GM23338 (cell line): ENCODE data around the gene ADORA2A. TPM values are rescaled to one million over a fixed set of nuclear protein-coding genes. Genes with fewer than 3 reads are reported as not detected.

Experiments used
- ATAC-seq: fragments of 200-7000 bp; cut with Tn5 transposase; 3 replicates; pipeline ENCODE4 v1.9.1; 2020
- DNase-seq: peaks from one replicate; pipeline ENCODE4 v3.0.0-alpha.2; 2015; ENCODE audit warnings: low spot score
- H2AFZ ChIP-seq: fragments of 200-600 bp; sonication (generic); 2 replicates; pipeline ENCODE4 v1.8.0; 2016; ENCODE audit warnings: antibody characterized with exemption, mild to moderate bottlenecking, moderate library complexity
- H3F3A ChIP-seq: fragments of 200-600 bp; sonication (generic); replicated peaks from 2 replicates; pipeline ENCODE4 v1.8.0; 2017; ENCODE audit warnings: antibody characterized with exemption, mixed run types, low read depth
- H3K27ac ChIP-seq: fragments of 200-600 bp; sonication (generic); 2 replicates; pipeline ENCODE4 v1.6.1; 2016; ENCODE audit warnings: low read depth
- H3K27me3 ChIP-seq: fragments of 200-600 bp; sonication (generic); 2 replicates; pipeline ENCODE4 v1.8.0; 2016; ENCODE audit warnings: mild to moderate bottlenecking, mixed run types, moderate library complexity; ENCODE audit not compliant: insufficient read depth
- H3K36me3 ChIP-seq: fragments of 200-600 bp; sonication (generic); 2 replicates; pipeline ENCODE4 v1.8.0; 2016; ENCODE audit warnings: mild to moderate bottlenecking; ENCODE audit not compliant: insufficient read depth
- H3K4me1 ChIP-seq: fragments of 200-600 bp; sonication (generic); 2 replicates; pipeline ENCODE4 v1.8.0; 2016; ENCODE audit warnings: mild to moderate bottlenecking, moderate library complexity; ENCODE audit not compliant: insufficient read depth
- H3K4me2 ChIP-seq: fragments of 200-600 bp; sonication (generic); 2 replicates; pipeline ENCODE4 v1.7.1; 2017; ENCODE audit warnings: mixed run types
- H3K4me3 ChIP-seq: fragments of 200-600 bp; sonication (generic); 2 replicates; pipeline ENCODE4 v1.6.1; 2016; ENCODE audit warnings: mixed run types
- H3K79me2 ChIP-seq: fragments of 200-600 bp; sonication (generic); replicated peaks from 2 replicates; pipeline ENCODE4 v1.8.0; 2017; ENCODE audit warnings: mild to moderate bottlenecking; ENCODE audit not compliant: insufficient read depth
- H3K9me2 ChIP-seq: fragments of 200-600 bp; sonication (generic); 2 replicates; pipeline ENCODE4 v1.8.0; 2017; ENCODE audit not compliant: insufficient read depth
- H4K20me1 ChIP-seq: fragments of 200-600 bp; sonication (generic); replicated peaks from 2 replicates; pipeline ENCODE4 v1.8.0; 2017; ENCODE audit warnings: mild to moderate bottlenecking; ENCODE audit not compliant: insufficient read depth
- H3K27ac Mint-ChIP-seq: 2 replicates; pipeline ENCODE4 v1.8.0; 2020; ENCODE audit warnings: inconsistent platforms, mild to moderate bottlenecking, moderate library complexity, mixed read lengths
- H3K27me3 Mint-ChIP-seq: 3 replicates; pipeline ENCODE4 v1.8.0; 2022; ENCODE audit warnings: low read depth, mild to moderate bottlenecking, moderate library complexity, mixed read lengths, inconsistent platforms; ENCODE audit not compliant: insufficient read depth, poor library complexity
- H3K36me3 Mint-ChIP-seq: 3 replicates; pipeline ENCODE4 v1.8.0; 2021; ENCODE audit warnings: low read depth, mild to moderate bottlenecking, inconsistent platforms, moderate library complexity, mixed read lengths
- H3K4me1 Mint-ChIP-seq: 3 replicates; pipeline ENCODE4 v1.8.0; 2020; ENCODE audit warnings: mild to moderate bottlenecking, inconsistent platforms, mixed read lengths
- H3K4me3 Mint-ChIP-seq: 3 replicates; pipeline ENCODE4 v1.8.0; 2021; ENCODE audit warnings: moderate library complexity, mild to moderate bottlenecking, inconsistent platforms, mixed read lengths
- H3K9me3 Mint-ChIP-seq: 3 replicates; pipeline ENCODE4 v1.8.0; 2020; ENCODE audit warnings: moderate library complexity, mild to moderate bottlenecking, inconsistent platforms, mixed read lengths
- CREB1 ChIP-seq: fragments of 250-450 bp; sonication (Bioruptor Pico); IDR thresholded peaks from 2 replicates; pipeline ENCODE4 v1.5.0; 2020; ENCODE audit warnings: low read depth, mild to moderate bottlenecking, moderate library complexity
- EZH2 ChIP-seq: fragments of 200-600 bp; sonication (generic); IDR thresholded peaks from one replicate; pipeline ENCODE4 v1.8.0; 2017; ENCODE audit warnings: antibody characterized with exemption, mild to moderate bottlenecking, low read depth; ENCODE audit not compliant: unreplicated experiment
- EZH2phosphoT487 ChIP-seq: fragments of 200-600 bp; sonication (generic); IDR thresholded peaks from one replicate; pipeline ENCODE4 v1.8.1; 2018; ENCODE audit warnings: antibody characterized with exemption; ENCODE audit not compliant: unreplicated experiment
- JUNB ChIP-seq: IDR thresholded peaks from one replicate; pipeline ENCODE4 v1.6.1; 2016; ENCODE audit warnings: antibody characterized with exemption; ENCODE audit not compliant: unreplicated experiment
- NANOG ChIP-seq: IDR thresholded peaks from 2 replicates; pipeline ENCODE4 v1.6.1; 2016; ENCODE audit warnings: antibody characterized with exemption, borderline replicate concordance
- POLR2AphosphoS5 ChIP-seq: IDR thresholded peaks from 2 replicates; pipeline ENCODE4 v1.6.1; 2016; ENCODE audit warnings: antibody characterized with exemption, low read depth
- STAT1 ChIP-seq: IDR thresholded peaks from one replicate; pipeline ENCODE4 v1.6.1; 2016; ENCODE audit warnings: antibody characterized with exemption; ENCODE audit not compliant: unreplicated experiment
- ZNF114 ChIP-seq: fragments of 250-450 bp; sonication (Bioruptor Pico); IDR thresholded peaks from 2 replicates; pipeline ENCODE4 v1.5.0; 2020; ENCODE audit warnings: mild to moderate bottlenecking, moderate library complexity
- ZNF331 ChIP-seq: fragments of 250-450 bp; sonication (Bioruptor Pico); IDR thresholded peaks from 2 replicates; pipeline ENCODE4 v1.5.0; 2020; ENCODE audit warnings: low read depth, mild to moderate bottlenecking, moderate library complexity
- polyA plus RNA-seq: library from polyadenylated mRNA; unstranded; fragments of >200 nt; fragmentation: Nextera tagmentation; extraction: Ambion mirVana; gene quantifications from 2 replicates; pipeline ENCODE4 v1.2.1, GENCODE V29; 2016
- total RNA-seq: library from RNA; depleted of rRNA; stranded (reverse); fragments of >200 nt; shearing (Covaris generic); gene quantifications from 2 replicates; pipeline ENCODE4 v1.2.3, GENCODE V29; 2014
- TF ChIP-seq, protein P1 (sequence below): IDR thresholded peaks from one replicate; pipeline ENCODE4 v1.6.1; 2018; ENCODE audit warnings: antibody characterized with exemption; ENCODE audit not compliant: unreplicated experiment
- TF ChIP-seq, protein P2 (sequence below): fragments of 250-450 bp; sonication (Bioruptor Pico); IDR thresholded peaks from 2 replicates; pipeline ENCODE4 v1.5.0; 2020; ENCODE audit warnings: mild to moderate bottlenecking, moderate library complexity
- TF ChIP-seq, protein P3 (sequence below), 2 experiments: fragments of 200-600 bp in 1 of 2; sonication (generic) in 1 of 2; conservative IDR thresholded peaks; 2 replicates each; pipeline versions ENCODE4 v1.5.1 to v1.6.1; 2016 to 2017; ENCODE audit warnings: antibody characterized with exemption in 2 of 2, low read depth in 2 of 2, mild to moderate bottlenecking in 2 of 2, moderate library complexity in 1 of 2
- TF ChIP-seq, protein P4 (sequence below): IDR thresholded peaks from 2 replicates; pipeline ENCODE4 v1.6.1; 2016; ENCODE audit warnings: antibody characterized with exemption

Gene ADORA2A
- total and polyA plus RNA-seq, 2 experiments from 2014 or later = 4.1 to 13.5 TPM

DNA sequence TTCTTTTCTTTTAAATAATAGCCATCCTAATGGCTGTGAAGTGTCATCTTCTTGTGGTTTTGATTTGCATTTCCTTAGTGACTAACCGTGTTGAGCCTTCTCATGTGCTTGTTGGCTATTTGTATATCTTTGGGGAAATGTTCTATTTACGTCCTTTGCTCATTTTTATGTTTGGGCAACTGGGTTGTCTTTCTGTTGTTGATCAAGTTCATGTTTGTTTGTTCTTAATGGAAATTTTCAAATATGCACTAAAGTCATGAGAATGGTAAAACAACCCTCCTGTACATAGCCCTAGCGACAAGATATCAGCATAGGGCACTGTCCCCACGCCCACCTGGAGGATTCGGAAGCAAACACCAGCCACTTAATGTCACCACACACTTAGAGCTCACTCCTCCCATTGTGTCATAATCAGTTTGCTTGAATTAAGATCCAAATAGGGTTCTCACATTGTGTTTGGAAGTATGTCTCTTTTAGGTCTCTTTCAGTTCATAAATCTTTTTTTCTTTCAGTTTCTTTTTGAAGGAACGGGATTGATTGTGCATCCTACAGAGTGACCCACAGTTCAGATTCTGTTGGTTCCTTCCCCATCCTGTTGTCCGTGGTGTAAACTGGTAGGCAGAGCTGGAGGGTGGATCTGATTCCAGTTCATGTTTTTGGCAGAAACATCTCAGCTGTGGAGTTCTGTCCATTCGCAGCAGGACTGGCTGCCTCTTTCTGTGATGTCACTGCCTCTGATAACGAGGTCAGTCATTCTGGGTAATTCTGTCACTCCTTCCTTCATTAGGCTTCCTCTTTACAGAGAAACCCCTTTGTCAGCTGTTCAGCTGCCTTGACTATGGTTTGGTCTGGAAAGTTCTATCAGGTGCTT, 26.4 kb upstream of the ADORA2A start:
- no peaks in the 10 kb centered on the region for H3K9me3 Mint-ChIP-seq
- Histone ChIP-seq H3K9me2 (no peaks in the 10 kb centered on the region), H3F3A (no peaks in the 10 kb centered on the region), H3K27ac (no peak overlapping the region), H3K79me2 (no peaks in the 10 kb centered on the region; the same call in 1 of the 2 replicates), H3K4me3 (no peak overlapping the region), H3K27me3 (no peaks in the 10 kb centered on the region), H2AFZ (no peak overlapping the region), H4K20me1 (peaks cover 6% of the 10 kb centered on the region), H3K4me1 (no peaks in the 10 kb centered on the region), H3K4me2 (no peak overlapping the region), H3K36me3 (no peaks in the 10 kb centered on the region)
- peaks cover 4% of the 10 kb centered on the region; the same call in 2 of the 3 replicates for H3K4me1 Mint-ChIP-seq
- peaks cover 35% of the 10 kb centered on the region for H3K36me3 Mint-ChIP-seq
- H3K4me3 Mint-ChIP-seq = no peak overlapping the region
- peaks cover 14% of the 10 kb centered on the region for H3K27me3 Mint-ChIP-seq
- TF ChIP-seq JUNB (no peak), EZH2 (no peak), EZH2phosphoT487 (no peak), POLR2AphosphoS5 (no peak), NANOG (no peak), ZNF114 (CRISPR knock-in tag) (no peak), ZNF331 (no peak), STAT1 (no peak), CREB1 (CRISPR knock-in tag) (no peak)
- TF ChIP-seq, protein P1, sequence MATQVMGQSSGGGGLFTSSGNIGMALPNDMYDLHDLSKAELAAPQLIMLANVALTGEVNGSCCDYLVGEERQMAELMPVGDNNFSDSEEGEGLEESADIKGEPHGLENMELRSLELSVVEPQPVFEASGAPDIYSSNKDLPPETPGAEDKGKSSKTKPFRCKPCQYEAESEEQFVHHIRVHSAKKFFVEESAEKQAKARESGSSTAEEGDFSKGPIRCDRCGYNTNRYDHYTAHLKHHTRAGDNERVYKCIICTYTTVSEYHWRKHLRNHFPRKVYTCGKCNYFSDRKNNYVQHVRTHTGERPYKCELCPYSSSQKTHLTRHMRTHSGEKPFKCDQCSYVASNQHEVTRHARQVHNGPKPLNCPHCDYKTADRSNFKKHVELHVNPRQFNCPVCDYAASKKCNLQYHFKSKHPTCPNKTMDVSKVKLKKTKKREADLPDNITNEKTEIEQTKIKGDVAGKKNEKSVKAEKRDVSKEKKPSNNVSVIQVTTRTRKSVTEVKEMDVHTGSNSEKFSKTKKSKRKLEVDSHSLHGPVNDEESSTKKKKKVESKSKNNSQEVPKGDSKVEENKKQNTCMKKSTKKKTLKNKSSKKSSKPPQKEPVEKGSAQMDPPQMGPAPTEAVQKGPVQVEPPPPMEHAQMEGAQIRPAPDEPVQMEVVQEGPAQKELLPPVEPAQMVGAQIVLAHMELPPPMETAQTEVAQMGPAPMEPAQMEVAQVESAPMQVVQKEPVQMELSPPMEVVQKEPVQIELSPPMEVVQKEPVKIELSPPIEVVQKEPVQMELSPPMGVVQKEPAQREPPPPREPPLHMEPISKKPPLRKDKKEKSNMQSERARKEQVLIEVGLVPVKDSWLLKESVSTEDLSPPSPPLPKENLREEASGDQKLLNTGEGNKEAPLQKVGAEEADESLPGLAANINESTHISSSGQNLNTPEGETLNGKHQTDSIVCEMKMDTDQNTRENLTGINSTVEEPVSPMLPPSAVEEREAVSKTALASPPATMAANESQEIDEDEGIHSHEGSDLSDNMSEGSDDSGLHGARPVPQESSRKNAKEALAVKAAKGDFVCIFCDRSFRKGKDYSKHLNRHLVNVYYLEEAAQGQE = no peak
- TF ChIP-seq, protein P2, sequence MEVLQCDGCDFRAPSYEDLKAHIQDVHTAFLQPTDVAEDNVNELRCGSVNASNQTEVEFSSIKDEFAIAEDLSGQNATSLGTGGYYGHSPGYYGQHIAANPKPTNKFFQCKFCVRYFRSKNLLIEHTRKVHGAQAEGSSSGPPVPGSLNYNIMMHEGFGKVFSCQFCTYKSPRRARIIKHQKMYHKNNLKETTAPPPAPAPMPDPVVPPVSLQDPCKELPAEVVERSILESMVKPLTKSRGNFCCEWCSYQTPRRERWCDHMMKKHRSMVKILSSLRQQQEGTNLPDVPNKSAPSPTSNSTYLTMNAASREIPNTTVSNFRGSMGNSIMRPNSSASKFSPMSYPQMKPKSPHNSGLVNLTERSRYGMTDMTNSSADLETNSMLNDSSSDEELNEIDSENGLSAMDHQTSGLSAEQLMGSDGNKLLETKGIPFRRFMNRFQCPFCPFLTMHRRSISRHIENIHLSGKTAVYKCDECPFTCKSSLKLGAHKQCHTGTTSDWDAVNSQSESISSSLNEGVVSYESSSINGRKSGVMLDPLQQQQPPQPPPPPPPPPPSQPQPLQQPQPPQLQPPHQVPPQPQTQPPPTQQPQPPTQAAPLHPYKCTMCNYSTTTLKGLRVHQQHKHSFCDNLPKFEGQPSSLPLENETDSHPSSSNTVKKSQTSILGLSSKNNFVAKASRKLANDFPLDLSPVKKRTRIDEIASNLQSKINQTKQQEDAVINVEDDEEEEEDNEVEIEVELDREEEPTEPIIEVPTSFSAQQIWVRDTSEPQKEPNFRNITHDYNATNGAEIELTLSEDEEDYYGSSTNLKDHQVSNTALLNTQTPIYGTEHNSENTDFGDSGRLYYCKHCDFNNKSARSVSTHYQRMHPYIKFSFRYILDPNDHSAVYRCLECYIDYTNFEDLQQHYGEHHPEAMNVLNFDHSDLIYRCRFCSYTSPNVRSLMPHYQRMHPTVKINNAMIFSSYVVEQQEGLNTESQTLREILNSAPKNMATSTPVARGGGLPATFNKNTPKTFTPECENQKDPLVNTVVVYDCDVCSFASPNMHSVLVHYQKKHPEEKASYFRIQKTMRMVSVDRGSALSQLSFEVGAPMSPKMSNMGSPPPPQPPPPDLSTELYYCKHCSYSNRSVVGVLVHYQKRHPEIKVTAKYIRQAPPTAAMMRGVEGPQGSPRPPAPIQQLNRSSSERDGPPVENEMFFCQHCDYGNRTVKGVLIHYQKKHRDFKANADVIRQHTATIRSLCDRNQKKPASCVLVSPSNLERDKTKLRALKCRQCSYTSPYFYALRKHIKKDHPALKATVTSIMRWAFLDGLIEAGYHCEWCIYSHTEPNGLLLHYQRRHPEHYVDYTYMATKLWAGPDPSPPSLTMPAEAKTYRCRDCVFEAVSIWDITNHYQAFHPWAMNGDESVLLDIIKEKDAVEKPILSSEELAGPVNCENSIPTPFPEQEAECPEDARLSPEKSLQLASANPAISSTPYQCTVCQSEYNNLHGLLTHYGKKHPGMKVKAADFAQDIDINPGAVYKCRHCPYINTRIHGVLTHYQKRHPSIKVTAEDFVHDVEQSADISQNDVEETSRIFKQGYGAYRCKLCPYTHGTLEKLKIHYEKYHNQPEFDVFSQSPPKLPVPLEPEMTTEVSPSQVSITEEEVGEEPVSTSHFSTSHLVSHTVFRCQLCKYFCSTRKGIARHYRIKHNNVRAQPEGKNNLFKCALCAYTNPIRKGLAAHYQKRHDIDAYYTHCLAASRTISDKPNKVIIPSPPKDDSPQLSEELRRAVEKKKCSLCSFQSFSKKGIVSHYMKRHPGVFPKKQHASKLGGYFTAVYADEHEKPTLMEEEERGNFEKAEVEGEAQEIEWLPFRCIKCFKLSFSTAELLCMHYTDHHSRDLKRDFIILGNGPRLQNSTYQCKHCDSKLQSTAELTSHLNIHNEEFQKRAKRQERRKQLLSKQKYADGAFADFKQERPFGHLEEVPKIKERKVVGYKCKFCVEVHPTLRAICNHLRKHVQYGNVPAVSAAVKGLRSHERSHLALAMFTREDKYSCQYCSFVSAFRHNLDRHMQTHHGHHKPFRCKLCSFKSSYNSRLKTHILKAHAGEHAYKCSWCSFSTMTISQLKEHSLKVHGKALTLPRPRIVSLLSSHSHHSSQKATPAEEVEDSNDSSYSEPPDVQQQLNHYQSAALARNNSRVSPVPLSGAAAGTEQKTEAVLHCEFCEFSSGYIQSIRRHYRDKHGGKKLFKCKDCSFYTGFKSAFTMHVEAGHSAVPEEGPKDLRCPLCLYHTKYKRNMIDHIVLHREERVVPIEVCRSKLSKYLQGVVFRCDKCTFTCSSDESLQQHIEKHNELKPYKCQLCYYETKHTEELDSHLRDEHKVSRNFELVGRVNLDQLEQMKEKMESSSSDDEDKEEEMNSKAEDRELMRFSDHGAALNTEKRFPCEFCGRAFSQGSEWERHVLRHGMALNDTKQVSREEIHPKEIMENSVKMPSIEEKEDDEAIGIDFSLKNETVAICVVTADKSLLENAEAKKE (CRISPR knock-in tag) = no peak
- TF ChIP-seq, protein P3, sequence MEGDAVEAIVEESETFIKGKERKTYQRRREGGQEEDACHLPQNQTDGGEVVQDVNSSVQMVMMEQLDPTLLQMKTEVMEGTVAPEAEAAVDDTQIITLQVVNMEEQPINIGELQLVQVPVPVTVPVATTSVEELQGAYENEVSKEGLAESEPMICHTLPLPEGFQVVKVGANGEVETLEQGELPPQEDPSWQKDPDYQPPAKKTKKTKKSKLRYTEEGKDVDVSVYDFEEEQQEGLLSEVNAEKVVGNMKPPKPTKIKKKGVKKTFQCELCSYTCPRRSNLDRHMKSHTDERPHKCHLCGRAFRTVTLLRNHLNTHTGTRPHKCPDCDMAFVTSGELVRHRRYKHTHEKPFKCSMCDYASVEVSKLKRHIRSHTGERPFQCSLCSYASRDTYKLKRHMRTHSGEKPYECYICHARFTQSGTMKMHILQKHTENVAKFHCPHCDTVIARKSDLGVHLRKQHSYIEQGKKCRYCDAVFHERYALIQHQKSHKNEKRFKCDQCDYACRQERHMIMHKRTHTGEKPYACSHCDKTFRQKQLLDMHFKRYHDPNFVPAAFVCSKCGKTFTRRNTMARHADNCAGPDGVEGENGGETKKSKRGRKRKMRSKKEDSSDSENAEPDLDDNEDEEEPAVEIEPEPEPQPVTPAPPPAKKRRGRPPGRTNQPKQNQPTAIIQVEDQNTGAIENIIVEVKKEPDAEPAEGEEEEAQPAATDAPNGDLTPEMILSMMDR (conservative IDR thresholded peaks at IDR 0.05; ENCODE audit: low read depth in 2 of 2) = no peak
- TF ChIP-seq, protein P4, sequence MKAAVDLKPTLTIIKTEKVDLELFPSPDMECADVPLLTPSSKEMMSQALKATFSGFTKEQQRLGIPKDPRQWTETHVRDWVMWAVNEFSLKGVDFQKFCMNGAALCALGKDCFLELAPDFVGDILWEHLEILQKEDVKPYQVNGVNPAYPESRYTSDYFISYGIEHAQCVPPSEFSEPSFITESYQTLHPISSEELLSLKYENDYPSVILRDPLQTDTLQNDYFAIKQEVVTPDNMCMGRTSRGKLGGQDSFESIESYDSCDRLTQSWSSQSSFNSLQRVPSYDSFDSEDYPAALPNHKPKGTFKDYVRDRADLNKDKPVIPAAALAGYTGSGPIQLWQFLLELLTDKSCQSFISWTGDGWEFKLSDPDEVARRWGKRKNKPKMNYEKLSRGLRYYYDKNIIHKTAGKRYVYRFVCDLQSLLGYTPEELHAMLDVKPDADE = no peak
- DNase-seq = no peak
- H3K27ac Mint-ChIP-seq = no peak overlapping the region
- no peak for ATAC-seq
